Panc1 (cell line): ENCODE measurements around the gene DHRS2.

Source experiments
- POLR2AphosphoS5 ChIP-seq: IDR thresholded peaks from 2 replicates; pipeline ENCODE4 v1.6.1; 2012; ENCODE audit warnings: mild to moderate bottlenecking, low read depth, low read length, moderate library complexity
- TF ChIP-seq, protein P1 (sequence below): fragments of 450-650 bp; IDR thresholded peaks from 2 replicates; pipeline ENCODE4 v1.5.1; 2017; ENCODE audit warnings: mild to moderate bottlenecking

DNA sequence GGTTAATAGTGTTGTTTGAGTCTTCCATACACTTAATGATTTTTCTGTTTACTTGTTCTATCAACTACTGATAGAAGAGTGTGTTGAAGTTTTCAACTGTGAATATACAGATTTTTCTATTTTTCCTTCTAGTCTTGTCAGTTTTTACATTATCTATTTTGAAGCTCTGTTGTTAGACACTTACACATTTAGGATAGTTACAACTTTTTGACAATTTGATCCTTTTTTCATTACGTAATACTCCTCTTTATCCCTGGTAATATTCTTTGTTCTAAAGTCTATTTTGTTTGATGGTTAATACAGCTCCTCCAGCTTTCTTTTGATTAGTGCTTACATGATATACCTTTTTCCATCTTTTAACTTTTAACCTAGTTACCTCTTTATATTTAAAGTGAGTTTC lies 45.2 kb downstream of the DHRS2 start:
- TF ChIP-seq, protein P1, sequence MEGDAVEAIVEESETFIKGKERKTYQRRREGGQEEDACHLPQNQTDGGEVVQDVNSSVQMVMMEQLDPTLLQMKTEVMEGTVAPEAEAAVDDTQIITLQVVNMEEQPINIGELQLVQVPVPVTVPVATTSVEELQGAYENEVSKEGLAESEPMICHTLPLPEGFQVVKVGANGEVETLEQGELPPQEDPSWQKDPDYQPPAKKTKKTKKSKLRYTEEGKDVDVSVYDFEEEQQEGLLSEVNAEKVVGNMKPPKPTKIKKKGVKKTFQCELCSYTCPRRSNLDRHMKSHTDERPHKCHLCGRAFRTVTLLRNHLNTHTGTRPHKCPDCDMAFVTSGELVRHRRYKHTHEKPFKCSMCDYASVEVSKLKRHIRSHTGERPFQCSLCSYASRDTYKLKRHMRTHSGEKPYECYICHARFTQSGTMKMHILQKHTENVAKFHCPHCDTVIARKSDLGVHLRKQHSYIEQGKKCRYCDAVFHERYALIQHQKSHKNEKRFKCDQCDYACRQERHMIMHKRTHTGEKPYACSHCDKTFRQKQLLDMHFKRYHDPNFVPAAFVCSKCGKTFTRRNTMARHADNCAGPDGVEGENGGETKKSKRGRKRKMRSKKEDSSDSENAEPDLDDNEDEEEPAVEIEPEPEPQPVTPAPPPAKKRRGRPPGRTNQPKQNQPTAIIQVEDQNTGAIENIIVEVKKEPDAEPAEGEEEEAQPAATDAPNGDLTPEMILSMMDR = no peak
- no peak for TF ChIP-seq POLR2AphosphoS5
